ENCODE measurements around the gene CGREF1.
"Not testable (repeated sequence)": the region's sequence is repeated elsewhere in the genome, so short reads cannot be mapped to it uniquely, and the experiment has no call there.

CGREF1 gene

DNA sequence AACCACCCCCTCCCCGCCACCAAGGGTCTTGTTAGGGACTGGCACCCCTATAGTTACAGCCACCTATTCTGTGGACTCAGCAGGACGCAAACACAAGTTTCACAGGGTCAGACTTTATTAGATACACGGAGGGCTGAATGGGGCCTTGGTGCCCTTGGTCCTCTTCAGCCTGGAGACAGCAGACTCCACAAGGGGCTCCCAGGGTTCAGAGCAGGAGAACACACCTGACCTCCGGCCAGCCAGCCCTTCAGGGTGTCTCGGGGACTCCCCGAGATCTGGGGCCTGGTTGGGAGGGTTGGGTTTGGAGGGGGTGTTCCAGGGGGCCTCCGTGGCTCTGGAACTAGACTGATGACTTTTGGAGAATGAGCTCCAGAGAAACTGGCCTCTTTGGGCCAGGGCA is 17.8 kb upstream of the CGREF1 start:
- no peak for DNase-seq

DNA sequence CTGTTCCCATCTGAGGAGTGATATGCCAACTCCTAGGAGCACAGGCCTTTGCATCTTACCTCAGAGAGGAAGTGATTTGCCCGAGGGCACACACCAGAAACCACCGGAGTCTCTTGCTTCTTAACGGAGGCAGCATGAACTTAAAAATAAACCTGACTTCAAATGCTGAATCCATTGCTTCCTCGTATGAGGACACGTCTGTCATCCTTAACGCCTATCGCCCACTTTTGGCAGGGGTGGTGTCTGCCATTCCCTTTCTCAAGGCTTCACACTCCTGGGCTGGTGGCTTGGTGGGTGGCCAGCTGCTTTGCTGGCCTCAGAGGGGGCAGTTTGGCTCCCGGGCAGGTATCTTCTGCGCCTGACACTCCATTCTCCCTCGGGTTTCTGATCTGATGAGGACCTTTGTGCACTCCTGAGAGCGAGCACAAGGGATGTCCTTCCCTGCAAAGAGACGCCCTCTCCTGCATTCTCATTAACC is 16.6 kb upstream of the CGREF1 start:
- no peak for DNase-seq

GRCh38 chr2:27134781-27135477 is 16.0 kb upstream of the CGREF1 start:
- no peak for DNase-seq

DNA sequence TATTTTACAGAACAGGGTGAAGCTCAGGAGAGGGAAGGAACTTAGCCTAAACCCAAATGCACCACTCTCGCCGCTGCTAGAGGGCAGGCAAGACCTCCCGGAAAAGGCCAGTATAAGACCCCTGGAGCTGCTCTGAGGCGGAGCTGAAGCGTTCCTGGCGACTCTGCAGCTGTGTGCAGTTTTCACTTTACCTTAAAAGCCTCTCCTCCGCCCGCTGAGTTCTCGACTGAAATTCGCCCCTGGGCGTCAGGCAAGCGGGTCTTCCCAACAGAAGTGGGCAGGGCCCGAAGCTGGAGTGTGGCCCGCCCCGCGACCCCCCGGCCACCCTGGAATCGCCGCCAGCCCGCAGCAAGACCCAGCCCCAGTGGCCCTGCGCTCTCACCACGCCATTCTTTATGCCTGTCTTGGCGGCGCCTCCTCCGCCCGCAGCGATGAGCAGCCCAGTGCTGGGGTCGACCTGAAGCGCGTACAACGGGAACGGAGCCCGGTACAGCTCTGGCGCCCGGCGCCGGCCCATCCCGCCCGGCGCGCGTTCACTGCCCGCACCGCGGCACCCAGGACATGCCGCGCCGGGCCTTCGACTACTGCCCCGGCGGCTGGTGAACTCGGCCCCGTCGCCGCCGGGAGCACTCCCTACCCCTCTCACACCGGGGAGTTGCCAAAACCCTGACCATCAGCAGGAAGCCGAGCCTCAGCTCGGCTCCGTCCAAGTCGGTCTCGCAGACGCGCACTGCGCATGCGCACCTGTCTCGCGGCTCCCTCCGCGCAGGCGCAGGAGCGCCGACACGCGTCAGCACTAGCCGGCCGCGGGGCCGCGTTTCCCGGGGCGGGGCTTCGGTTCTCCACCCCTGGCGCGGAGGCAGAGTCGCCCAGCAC is 15.2 kb upstream of the CGREF1 start, which contains the start of gene PREB:
PREB (minus strand) TSS at position 732 of the 876 bp plus-strand sequence; CDS start at position 517, 215 bp downstream.
- peak; percentile 100 for DNase-seq

- DNase-seq: no peak
Observed at GRCh38 chr2:27133195-27133875, 14.4 kb upstream of the CGREF1 start.

- no peak for DNase-seq
Observed at GRCh38 chr2:27131429-27131828, 12.5 kb upstream of the CGREF1 start.

DNA sequence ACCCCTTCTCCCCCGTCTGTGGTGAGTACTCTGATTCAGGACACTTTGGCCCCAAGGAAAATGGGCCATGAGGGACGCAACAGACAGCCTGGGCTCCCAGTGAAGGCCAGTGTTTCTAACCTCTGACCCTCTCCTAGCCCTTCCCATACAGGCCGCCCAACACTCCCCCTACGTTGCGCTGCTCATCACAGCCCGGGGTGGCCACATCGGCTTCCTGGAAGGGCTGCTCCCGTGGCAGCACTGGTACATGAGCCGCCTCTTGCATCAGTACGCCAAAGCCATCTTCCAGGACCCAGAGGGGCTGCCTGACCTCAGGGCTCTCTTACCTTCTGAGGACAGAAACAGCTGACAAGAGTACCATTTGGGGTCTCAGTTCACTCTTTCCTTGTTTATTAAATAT is 11.5 kb upstream of the CGREF1 start:
- no peak for DNase-seq

- no peak for DNase-seq
Observed at GRCh38 chr2:27128668-27129571, 10.0 kb upstream of the CGREF1 start.

DNA sequence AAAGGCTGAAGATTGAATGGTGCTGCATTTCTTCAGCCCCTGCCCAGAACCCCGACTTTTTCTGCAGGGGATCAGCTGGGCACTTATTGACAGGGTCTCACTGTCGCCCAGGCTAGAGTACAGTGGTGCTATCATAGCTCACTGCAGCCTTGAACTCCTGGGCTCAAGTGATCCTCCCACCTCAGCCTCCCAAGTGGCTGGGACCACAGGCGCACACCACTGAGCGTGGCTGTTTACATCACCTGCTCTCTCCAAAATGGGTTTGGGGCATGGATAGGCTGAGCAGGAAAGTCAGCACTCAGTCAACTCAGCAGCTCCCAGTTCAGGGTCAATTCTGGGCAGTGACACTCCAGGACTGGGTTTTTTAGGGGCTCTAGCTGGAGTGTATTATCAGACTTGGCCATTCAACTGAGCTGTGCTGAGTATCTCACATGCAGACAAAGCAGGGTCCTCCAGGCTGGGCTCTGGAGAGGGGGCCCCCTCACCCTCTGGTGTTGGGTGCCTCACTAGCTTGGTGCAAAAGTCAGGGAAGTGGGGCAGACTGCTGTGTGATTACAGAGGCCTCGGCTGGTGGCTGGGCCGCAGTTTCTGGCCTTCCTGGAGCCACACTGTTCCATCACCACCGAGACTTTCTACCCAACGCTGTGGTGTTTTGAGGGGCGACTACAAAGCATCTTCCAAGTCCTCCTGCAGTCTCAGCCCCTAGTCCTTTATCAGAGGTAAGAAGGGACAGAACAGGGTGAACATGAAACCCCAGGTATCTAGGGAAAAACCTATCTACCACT is 9.1 kb upstream of the CGREF1 start:
- no peak for DNase-seq

DNA sequence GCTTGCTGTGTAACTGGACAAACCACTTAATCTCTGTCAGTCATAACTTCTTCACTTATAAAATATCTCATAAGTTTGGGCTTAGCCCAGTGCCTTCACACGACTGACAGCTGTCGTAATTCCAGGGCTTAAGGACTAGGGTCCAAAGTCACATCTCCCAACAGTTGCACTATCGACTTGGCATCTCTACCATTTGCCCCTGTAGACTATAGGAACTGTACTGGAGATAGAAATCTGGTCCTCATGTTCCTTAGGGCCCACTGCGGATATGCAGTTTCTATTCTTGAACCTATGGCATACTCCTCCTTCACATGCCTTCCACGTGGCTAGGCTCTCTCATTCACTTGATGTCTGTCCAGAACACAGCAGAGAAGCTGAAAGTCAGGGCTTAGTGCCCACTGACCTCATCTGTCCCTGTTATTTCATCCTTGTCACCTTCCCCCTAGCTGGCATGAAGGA is 7.4 kb upstream of the CGREF1 start:
- no peak for DNase-seq

DNA sequence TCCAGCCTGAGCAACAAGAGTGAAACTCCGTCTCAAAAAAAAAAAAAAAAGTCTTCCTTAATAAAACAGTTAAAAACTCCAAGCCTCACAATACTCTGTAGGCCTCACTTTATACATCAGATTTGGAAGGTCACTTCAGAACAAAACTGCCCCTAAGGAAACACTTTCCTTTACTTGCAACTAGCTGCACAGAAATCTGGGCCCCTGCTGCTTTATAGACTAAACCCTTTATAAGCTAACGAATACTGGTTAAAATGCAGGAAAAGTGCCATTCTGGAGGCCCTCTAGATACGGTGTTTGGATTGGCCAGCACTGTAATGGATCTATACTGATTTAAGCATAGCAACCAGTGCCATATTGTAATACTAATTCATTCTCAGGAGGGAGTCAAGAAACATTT is 6.2 kb upstream of the CGREF1 start:
- no peak for DNase-seq

DNA sequence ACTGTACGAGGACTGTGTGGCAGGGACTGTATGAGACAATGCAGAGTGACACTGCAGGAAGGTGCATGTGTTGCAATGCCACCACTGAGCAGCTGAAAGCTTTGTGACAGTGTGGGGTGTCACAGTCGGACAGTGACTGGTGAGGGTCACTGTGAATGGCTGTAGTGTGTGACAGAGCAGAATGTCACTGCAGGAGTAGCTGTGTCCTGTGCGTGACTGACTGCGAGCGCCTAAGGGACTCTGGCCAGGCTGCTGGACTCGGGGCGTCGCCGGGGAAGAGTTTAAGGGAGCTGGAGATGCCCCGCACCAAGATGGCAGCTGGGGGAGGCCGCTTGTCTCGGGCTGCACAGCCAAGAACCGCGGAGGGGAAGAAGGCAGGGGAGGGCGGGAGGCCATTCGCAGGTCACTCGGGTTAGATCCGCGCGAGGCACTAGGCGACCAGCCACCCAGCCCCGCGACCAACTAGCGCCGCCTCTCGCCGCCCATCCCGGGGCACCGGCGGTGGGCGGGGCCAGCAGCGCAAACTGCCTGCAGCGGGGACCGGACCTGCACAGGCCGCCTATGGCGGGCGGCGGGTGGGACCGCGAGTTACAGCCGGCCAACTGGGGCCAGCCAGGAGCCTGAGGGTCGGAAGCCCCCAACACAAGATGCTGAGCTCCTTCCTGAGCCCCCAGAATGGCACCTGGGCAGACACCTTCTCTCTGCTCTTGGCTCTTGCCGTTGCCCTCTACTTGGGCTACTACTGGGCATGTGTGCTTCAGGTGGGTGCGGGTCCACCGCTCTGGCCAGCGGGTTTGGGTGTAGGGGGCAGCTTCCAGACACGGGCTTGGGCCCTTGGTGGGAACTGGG is 4.6 kb upstream of the CGREF1 start, which contains the start of gene ABHD1:
ABHD1 (plus strand) TSS at position 514 of the 849 bp plus-strand sequence; CDS start at position 648, 134 bp downstream.
- DNase-seq: peak; percentile 69

DNA sequence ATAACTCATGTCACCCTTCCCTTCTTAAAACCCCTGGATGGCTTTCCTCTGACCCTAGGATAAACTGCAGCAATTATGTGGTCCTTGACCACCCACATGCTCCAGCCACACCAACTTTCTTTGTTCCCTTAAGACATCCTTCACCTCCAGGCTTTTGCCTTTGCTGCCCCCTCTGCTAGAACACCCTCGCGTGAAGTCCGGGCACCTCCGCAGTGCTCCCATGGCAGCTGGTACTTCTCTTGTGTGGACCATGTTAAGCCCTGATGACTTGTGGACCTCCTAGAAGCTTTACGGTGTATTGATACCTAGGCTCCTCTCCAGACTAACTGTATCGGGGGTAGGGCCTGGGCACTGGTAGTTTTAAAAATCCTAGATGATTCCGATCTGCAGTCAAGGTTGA is 3.9 kb upstream of the CGREF1 start:
- no peak for DNase-seq

DNA sequence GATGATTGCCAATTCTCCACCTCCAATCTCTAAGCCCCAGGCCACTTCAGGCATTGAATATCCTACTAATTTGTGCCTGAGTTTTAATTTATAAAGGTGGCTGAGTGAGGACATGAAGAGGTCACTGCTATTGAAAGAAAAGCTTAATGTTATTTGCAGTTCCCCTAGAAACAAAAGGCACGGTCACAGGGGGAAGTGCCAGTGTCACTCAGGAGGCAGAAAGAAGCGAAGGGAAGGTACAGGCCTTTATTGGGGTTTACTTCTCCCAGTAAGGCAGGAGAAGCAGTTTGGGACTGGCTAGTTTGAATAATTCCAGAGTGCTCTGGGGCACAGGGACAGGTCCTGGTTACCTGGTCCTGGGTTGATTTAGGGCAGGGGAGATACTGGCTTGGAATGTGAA is 3.0 kb upstream of the CGREF1 start:
- no peak for DNase-seq

- not testable (repeated sequence) for DNase-seq
Observed at GRCh38 chr2:27119330-27119670, 372 bp upstream of the CGREF1 start.

- DNase-seq: no peak
Observed at GRCh38 chr2:27117995-27118524, 868 bp downstream of the CGREF1 start.

DNA sequence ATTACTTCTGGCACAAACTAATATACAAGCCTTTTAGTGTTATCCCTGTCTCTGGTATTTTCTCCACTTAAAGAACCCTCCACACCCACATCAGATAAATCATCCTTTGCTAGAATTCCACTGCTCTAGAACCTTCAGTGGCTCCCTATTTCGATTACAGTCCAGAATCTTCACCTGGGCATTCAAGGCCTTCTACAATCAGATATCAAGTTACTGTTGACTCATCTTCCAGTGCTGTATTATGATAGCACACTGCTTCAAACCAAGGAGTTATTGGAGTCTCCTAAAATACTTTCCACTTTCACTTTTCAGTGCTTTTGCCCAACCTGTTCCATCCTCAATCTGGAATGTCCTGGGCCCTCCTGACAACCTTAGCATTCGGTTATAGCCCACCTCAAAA is 3.4 kb downstream of the CGREF1 start:
- DNase-seq: no peak

DNA sequence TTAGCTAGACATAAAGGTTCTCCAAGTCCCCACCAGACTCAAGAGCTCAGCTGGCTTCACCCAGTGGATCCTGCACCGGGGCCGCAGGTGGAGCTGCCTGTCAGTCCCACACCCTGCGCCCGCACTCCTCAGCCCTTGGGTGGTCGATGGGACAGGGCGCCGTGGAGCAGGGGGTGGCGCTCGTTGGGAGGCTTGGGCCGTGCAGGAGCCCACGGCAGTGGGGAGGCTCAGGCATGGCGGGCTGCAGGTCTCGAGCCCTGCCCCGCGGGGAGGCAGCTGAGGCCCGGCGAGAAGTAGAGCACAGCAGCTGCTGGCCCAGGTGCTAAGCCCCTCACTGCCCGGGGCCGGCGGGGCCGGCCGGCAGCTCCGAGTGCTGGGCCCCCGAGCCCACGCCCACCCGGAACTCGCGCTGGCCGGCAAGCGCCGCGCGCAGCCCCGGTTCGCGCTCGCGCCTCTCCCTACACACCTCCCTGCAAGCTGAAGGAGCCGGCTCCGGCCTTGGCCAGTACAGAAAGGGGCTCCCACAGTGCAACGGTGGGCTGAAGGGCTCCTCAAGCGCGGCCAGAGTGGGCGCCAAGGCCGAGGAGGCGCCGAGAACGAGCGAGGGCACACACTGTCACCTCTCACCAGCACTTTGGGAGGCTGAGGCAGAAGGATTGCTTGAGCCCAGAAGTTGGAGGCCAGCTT is 7.4 kb downstream of the CGREF1 start:
- not testable (repeated sequence) for DNase-seq

DNA sequence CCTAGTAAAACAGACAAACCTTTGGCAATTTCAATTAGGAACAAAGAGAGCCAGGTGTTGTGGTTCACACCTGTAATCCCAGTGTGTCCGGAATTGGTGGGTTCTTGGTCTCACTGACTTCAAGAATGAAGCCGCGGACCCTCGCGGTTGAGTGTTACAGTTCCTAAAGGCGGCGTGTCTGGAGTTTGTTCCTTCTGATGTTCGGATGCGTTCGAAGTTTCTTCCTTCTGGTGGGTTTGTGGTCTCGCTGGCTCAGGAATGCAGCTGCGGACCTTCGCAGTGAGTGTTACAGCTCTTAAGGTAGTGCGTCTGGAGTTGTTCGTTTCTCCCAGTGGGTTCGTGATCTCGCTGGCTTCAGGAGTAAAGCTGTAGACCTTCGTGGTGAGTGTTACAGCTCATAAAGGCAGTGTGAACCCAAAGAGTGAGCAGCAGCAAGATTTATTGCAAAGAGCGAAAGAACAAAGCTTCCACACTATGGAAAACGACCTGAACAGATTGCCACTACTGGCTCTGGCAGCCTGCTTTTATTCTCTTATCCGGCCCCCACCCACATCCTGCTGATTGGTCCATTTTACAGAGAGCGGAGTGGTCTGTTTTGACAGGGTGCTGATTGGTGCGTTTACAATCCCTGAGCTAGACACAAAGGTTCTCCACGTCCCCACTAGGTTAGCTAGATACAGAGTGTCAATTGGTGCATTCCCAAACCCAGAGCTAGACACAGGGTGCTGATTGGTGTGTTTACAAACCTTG is 8.2 kb downstream of the CGREF1 start:
- not testable (repeated sequence) for DNase-seq

All from activated CD4-positive, CD25-positive, alpha-beta regulatory T cell treated with anti-CD3 and anti-CD28 coated beads, Interleukin-2, amount 50 U/mL, for 72 hours (primary cell).